ENCODE measurements around the gene PERM1. TPM values are rescaled to one million over a fixed set of nuclear protein-coding genes. Genes with fewer than 3 reads are reported as not detected.

The PERM1 gene
- total and polyA plus RNA-seq, 9 of the 15 experiments (the other 6 are each of a cell fraction or from before 2014, with no cell fraction given), result not detected

DNA sequence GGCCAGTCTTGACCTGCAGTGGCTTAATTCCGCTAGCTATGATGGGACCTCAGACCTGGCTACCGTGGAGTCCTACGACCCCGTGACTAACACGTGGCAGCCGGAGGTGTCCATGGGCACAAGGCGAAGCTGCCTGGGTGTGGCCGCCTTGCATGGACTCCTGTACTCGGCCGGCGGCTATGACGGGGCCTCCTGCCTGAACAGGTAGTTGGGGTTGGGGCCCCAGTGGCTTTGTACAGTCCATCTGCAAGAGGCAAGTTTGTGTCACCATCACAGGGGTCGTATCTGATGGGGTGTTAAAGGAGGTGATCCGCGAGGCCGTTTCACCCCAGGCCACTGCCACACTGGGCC is 18.6 kb downstream of the PERM1 start:
- peaks cover 42% of the 10 kb centered on the region; the same call in 2 of the 3 replicates for H3K36me3 ChIP-seq (ENCODE audit: control insufficient read depth, insufficient read depth, low read length)
- BruUV-seq (replicated peaks), result TSS peak; percentile 34
- intact Hi-C loops (cut with micrococcal nuclease), result no loop called here
- in situ Hi-C loops (cut with MboI), result no loop called here
- peaks cover 5% of the 10 kb centered on the region for H4K20me1 ChIP-seq (replicated peaks; ENCODE audit: control insufficient read depth, insufficient read depth, low read length)
- H3K27me3 ChIP-seq (ENCODE audit: control insufficient read depth in 2 of 2, insufficient read depth in 2 of 2, low read length in 2 of 2), result no peaks in the 10 kb centered on the region
- no peak for FAIRE-seq
- CTCF ChIA-PET (ENCODE audit: low intra/inter-chr PET ratio), result no interaction called here
- 92% methylated on average over 16 of the region's 16 CpGs for WGBS (ENCODE audit: insufficient coverage, low coverage, missing lambda C conversion rate)
- ATAC-seq, result no peak
- H3K79me2 ChIP-seq (ENCODE audit: control insufficient read depth, insufficient read depth, low read length), result peaks cover 22% of the 10 kb centered on the region
- H3K9ac ChIP-seq (ENCODE audit: insufficient read depth in 1 of 2, low read depth in 2 of 2, low read length in 2 of 2), result no peak overlapping the region
- no peak overlapping the region for H3K27ac ChIP-seq (ENCODE audit: extremely low read depth, low read depth, low read length)
- no peak for DNase-seq (ENCODE audit: extremely low read depth in 1 of 4, low spot score in 3 of 4)
- H3K4me1 ChIP-seq (replicated peaks in 1 of 2; ENCODE audit: control insufficient read depth in 2 of 2, insufficient read depth in 2 of 2, low read length in 2 of 2), result peaks cover 20 to 87% of the 10 kb centered on the region in 2 experiments
- H3K9me3 ChIP-seq (replicated peaks; ENCODE audit: control insufficient read depth, insufficient read depth, low read depth, low read length), result no peaks in the 10 kb centered on the region
- TF ChIP-seq RBFOX2 (IDR thresholded peaks at IDR 0.05; ENCODE audit: low read depth, low read length), result 0 out of 2 replicates have a peak, but pooled peaks have one; percentile 12
- TF ChIP-seq, protein P1, sequence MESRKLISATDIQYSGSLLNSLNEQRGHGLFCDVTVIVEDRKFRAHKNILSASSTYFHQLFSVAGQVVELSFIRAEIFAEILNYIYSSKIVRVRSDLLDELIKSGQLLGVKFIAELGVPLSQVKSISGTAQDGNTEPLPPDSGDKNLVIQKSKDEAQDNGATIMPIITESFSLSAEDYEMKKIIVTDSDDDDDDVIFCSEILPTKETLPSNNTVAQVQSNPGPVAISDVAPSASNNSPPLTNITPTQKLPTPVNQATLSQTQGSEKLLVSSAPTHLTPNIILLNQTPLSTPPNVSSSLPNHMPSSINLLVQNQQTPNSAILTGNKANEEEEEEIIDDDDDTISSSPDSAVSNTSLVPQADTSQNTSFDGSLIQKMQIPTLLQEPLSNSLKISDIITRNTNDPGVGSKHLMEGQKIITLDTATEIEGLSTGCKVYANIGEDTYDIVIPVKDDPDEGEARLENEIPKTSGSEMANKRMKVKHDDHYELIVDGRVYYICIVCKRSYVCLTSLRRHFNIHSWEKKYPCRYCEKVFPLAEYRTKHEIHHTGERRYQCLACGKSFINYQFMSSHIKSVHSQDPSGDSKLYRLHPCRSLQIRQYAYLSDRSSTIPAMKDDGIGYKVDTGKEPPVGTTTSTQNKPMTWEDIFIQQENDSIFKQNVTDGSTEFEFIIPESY (CRISPR knock-in tag; IDR thresholded peaks at IDR 0.05), result peak; percentile 50; the same call in 1 of the 2 replicates
- no peak for TF ChIP-seq TBP (optimal IDR thresholded peaks at IDR 0.05; ENCODE audit: low read depth, low read length)
- no peaks in the 10 kb centered on the region for H3K9me1 ChIP-seq (ENCODE audit: control insufficient read depth, insufficient read depth, low read length)
- no peak overlapping the region for H3K4me3 ChIP-seq
- H2AFZ ChIP-seq (ENCODE audit: low read depth, low read length), result no peak overlapping the region
- POLR2A ChIA-PET, result no interaction called here
- no peak overlapping the region for H3K4me2 ChIP-seq (ENCODE audit: insufficient read depth, low read length)

Measured in K562 (cell line).